AG04449 (cell line): Measurements from ENCODE around the gene DPEP2.
"Not testable (repeated sequence)": the region's sequence is repeated elsewhere in the genome, so short reads cannot be mapped to it uniquely, and the experiment has no call there.

Experiments used
- CTCF ChIA-PET: fragments of 350-600 bp; formaldehyde crosslinking; extraction: SDS; loops from one replicate; lab custom pipeline; 2021; ENCODE audit warnings: antibody characterized with exemption; lab: Yijun Ruan, JAX
- POLR2A ChIA-PET: fragments of 400-600, 350-600 bp; formaldehyde crosslinking; extraction: SDS; loops from one replicate; lab custom pipeline; 2020; ENCODE audit warnings: antibody characterized with exemption, inconsistent platforms; lab: Yijun Ruan, JAX
- DNase-seq: peaks from one replicate; pipeline ENCODE4 v3.0.0-alpha.2; 2010; ENCODE audit warnings: low read depth, low spot score
- H3K4me3 ChIP-seq: 2 replicates; pipeline ENCODE4 v1.5.1; 2011; ENCODE audit warnings: low read depth, mild to moderate bottlenecking, control low read depth, low read length
- TF ChIP-seq, protein P1 (sequence below): IDR thresholded peaks from one replicate; pipeline ENCODE4 v1.5.1; 2011; ENCODE audit warnings: mild to moderate bottlenecking, moderate library complexity, low read length, control low read depth, inconsistent platforms; ENCODE audit not compliant: insufficient read depth; ENCODE audit errors: missing control alignments

DPEP2 gene, protein sequence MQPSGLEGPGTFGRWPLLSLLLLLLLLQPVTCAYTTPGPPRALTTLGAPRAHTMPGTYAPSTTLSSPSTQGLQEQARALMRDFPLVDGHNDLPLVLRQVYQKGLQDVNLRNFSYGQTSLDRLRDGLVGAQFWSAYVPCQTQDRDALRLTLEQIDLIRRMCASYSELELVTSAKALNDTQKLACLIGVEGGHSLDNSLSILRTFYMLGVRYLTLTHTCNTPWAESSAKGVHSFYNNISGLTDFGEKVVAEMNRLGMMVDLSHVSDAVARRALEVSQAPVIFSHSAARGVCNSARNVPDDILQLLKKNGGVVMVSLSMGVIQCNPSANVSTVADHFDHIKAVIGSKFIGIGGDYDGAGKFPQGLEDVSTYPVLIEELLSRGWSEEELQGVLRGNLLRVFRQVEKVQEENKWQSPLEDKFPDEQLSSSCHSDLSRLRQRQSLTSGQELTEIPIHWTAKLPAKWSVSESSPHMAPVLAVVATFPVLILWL

DNA sequence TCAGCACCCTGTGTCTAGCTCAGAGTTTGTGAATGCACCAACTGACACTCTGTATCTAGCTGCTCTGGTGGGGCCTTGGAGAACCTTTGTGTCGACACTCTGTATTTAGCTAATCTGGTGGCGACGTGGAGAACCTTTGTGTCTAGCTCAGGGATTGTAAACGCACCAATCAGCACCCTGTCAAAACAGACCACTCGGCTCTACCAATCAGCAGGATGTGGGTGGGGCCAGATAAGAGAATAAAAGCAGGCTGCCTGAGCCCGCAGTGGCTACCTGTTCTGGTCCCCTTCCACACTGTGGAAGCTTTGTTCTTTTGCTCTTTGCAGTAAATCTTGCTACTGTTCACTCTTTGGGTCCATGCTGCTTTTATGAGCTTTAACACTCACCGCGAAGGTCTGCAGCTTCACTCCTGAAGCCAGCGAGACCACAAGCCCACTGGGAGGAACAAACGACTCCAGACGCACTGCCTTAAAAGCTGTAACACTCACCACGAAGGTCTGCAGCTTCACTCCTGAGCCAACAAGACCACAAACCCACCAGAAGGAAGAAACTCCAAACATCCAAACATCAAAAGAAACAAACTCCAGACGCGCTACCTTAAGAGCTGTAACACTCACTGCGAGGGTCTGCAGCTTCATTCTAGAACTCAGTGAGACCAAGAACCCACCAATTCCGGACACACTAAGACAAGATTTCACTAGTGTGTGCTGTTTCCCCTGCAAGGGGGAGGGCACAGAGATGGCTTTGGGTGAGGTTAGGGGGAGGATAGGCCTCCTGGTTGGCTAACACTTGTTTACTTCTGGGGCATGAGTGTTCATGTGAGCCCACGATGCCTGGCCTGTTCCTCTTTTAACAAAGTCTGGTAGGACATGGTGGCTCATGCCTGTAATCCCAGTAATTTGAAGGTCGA is at the start of gene DPEP2:
Gene DPEP2 (minus strand): TSS at position 706 of the 910 bp plus-strand sequence. CDS start 6,272 bp downstream, outside the sequence.
- DNase-seq, POLR2A ChIA-PET, H3K4me3 ChIP-seq: not testable (repeated sequence)
- CTCF ChIA-PET = interaction anchor here (1.7 to 4.4 kb wide), 2 partner anchors 11 to 41 kb away, joined by 4 to 17 read pairs; no protein-coding TSS in a partner anchor

DNA sequence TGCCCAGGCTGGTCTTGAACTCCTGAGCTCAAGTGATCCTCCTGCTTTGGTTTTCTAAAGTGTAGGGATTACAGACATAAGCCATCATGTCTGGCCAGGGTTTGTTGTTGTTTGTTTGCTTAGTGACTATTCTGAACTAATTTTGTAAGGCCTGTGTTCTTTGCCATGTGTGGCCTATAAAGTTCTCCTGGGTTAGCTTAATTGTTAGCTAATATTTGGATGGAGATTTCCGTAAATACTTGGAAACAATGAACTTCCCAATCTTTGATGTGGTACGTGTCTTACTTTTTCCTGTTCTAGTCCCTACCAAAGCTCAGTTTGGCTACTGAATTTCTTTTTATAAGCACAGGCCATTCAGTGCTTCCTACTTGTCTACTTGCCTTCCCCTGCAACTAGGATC is 48.7 kb upstream of the DPEP2 start:
- no peak for DNase-seq
- ChIA-PET CTCF (interaction anchor here (0.5 to 2.9 kb wide), 4 partner anchors 9 to 952 kb away, joined by 3 to 16 read pairs (median 3); no protein-coding TSS in a partner anchor), POLR2A (no interaction called here)
- H3K4me3 ChIP-seq = no peak overlapping the region
- TF ChIP-seq, protein P1, sequence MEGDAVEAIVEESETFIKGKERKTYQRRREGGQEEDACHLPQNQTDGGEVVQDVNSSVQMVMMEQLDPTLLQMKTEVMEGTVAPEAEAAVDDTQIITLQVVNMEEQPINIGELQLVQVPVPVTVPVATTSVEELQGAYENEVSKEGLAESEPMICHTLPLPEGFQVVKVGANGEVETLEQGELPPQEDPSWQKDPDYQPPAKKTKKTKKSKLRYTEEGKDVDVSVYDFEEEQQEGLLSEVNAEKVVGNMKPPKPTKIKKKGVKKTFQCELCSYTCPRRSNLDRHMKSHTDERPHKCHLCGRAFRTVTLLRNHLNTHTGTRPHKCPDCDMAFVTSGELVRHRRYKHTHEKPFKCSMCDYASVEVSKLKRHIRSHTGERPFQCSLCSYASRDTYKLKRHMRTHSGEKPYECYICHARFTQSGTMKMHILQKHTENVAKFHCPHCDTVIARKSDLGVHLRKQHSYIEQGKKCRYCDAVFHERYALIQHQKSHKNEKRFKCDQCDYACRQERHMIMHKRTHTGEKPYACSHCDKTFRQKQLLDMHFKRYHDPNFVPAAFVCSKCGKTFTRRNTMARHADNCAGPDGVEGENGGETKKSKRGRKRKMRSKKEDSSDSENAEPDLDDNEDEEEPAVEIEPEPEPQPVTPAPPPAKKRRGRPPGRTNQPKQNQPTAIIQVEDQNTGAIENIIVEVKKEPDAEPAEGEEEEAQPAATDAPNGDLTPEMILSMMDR = no peak

DNA sequence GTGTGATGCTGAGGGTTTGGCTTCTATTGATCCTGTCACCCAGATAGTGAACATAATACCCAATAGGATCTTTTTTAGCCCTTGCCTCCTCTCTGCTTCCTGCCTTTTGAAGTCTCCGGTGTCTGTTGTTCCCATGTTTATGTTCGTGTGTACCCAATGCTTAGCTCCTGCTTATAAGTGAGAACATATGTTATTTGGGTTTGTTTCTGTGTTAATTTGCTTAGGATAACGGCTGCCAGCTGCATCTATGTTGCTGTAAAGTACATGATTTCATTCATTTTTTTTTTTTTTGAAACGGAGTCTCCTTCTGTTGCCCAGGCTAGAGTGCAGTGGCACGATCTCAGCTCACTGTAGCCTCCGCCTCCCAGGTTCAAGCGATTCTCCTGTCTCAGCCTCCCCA is 46.8 kb upstream of the DPEP2 start:
- ChIA-PET POLR2A (interaction anchor here (0.7 kb wide), 1 partner anchor 19 kb away, joined by 4 read pairs; no protein-coding TSS in a partner anchor), CTCF (interaction anchor here (0.6 to 2.9 kb wide), 5 partner anchors 10 to 786 kb away, joined by 3 to 16 read pairs (median 3); no protein-coding TSS in a partner anchor)
- no peak for DNase-seq
- no peak overlapping the region for H3K4me3 ChIP-seq
- TF ChIP-seq, protein P1 = no peak

DNA sequence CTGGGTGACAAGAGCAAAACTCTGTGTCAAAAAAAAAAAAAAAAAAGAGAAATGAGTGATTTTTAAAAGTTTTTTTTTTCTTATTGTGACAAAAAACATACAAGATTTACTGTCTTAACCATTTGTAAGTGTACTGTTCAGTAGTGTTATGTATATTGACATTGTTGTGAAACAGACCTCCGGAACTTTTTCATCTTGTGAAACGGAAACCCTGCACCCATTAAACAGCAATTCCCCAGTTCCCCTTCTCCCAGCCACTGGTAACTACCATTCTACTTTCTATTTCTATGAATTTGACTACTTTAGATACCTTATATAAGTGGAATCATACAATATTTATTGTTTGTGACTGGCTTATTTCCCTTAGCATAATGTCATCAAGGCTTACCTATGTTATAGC is 42.5 kb upstream of the DPEP2 start:
- TF ChIP-seq, protein P1 = no peak
- no peak for DNase-seq
- CTCF ChIA-PET = interaction anchor here (0.9 to 7.2 kb wide), 9 partner anchors 11 to 280 kb away, joined by 3 to 81 read pairs (median 15); partner anchors contain the start of genes DDX28, DUS2 and NRN1L
- POLR2A ChIA-PET = no interaction called here
- H3K4me3 ChIP-seq = no peak overlapping the region

DNA sequence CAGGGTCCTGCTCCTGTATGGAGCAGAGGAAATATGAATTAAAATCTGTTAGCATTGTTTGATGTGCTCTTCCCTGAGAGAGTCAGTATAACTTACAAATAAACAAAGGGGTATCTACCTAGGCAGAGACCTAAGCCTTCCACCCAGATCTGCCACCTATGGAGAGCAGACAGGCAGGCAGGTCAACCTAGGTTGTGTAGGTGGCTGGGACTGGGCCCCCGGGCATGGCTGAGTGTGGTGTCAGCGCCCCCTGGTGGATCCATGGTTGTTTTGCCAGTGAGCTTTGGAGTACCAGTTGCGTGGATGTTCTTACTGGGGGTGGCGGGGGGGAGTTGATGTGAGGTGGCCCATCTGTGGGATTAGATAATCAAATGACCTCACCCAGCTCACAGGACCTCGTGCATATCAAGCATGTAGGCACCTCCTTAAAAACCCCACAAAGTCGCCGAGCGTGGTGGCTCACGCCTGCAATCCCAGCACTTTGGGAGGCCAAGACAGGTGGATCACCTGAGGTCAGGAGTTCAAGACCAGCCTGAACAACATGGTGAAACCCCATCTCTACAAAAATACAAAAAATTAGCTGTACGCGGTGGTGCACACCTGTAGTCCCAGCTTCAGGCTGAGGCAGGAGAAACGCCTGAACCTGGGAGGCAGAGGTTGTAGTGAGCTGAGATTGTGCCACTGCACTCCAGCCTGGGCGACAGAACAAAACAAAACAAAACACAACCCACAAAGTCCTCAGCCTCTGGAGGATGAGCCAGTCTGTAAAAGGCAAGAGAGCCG is 41.4 kb upstream of the DPEP2 start:
- DNase-seq = no peak
- TF ChIP-seq, protein P1 = peak; percentile 90
- no peak overlapping the region for H3K4me3 ChIP-seq
- CTCF ChIA-PET = interaction anchor here (0.6 to 7.2 kb wide), 48 partner anchors 11 to 560 kb away, joined by 3 to 81 read pairs (median 5); partner anchors contain the start of genes ATP6V0D1, DDX28, DPEP2NB and DUS2
- POLR2A ChIA-PET = no interaction called here
